Stimulated activated CD8-positive, alpha-beta memory T cell treated with anti-CD3 and anti-CD28 coated beads, Interleukin-15, amount 100 ng/mL, for 24 hours (primary cell): ENCODE measurements around the gene PIN1.
"Not testable (repeated sequence)": the region's sequence is repeated elsewhere in the genome, so short reads cannot be mapped to it uniquely, and the experiment has no call there.

ENCODE experiments used
- DNase-seq: peaks from one replicate; pipeline ENCODE4 v3.0.0-alpha.2; 2020; ENCODE audit warnings: low read depth

Gene PIN1

DNA sequence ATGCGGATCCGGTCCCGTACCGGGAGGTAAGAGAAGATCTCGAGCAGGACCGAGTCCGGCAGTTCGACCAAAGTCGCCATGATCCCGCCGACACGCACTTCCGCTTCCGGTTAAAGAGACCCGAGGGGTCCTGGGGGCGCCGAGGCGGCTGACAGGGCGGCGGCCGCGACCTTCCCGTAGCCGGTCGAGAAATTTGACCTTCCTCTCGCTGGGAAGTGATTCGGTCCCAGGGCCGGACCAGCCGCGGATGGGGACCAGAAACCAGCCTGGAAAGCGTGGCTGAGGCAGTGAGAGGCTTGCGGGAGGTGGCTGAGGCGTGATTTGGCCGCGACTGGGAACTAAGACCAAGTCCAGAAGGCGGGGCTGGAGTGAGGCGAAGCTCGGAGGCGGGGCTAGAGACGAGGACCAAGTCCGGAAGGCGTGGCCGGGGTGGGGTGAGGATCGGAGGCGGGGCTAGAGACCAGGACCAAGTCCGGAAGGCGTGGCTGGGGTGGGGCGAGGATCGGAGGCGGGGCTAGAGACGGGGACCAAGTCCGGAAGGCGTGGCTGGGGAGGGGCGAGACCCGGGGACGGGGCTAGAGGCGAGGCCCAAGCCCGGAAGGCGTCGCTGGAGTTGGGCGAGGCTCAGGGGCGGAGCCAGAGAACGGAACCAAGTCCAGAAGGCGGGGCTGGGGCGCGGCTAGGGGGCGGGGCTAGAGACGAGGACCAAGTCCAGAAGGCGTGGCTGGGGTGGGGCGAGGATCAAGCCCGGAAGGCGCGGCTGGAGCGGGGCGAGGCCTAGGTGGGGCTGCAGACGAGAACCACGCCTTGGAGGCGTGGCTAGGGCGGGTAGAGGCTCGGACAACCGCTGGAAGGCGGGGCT lies 16.2 kb upstream of the PIN1 start, which contains the start of gene FBXL12:
Gene FBXL12 (minus strand): TSS at position 346 of the 862 bp plus-strand sequence. CDS start 266 bp downstream, at position 80.
- peak; percentile 100 for DNase-seq

DNA sequence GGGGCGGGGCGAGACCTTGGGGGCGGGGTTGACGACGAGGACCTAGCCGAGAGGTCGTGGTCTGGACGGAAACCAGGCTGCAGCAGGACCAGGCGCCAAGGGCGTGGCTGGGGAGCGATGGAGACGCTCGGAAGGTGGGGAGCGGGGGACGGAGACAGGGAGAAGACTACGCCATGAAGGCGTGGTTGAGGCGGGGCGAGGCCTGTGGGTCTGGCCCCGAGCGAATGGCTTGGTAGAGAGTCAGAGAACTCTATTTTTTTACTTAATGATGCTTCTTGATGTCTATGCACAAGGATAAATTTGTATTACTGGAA lies 15.6 kb upstream of the PIN1 start:
- no peak for DNase-seq

DNA sequence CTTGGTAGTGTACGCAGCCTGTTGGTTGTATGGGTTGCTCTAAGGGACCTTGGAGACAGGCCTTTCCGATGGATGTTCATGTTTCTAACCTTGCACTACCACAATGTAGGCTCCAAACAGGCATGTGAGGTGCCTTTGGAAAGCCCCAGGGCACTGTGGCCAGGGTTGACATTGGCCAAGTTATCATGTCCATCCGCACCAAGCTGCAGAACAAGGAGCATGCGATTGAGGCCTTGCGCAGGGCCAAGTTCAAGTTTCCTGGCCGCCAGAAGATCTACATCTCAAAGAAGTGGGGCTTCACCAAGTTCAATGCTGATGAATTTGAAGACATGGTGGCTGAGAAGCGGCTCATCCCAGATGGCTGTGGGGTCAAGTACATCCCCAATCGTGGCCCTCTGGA lies 15.1 kb upstream of the PIN1 start:
- DNase-seq, result not testable (repeated sequence)

DNA sequence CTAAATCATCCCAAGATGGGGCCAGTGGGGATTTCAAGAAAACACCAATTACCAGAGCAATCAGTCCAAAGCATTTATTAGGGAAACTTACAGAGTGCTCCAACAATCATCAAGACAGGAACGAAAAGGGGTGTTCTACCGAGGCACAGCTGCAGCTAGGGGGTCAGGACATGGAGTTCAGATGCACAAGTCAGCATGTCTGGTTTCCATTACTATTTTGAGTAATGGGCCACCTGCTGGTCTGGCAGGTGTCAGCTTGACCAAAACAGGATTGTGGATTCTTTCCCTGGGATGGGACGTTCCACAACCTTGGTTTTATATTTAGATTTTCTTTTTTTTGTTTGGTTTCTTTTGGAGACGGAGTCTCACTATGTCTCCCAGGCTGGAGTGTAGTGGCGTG lies 11.3 kb upstream of the PIN1 start:
- no peak for DNase-seq

DNA sequence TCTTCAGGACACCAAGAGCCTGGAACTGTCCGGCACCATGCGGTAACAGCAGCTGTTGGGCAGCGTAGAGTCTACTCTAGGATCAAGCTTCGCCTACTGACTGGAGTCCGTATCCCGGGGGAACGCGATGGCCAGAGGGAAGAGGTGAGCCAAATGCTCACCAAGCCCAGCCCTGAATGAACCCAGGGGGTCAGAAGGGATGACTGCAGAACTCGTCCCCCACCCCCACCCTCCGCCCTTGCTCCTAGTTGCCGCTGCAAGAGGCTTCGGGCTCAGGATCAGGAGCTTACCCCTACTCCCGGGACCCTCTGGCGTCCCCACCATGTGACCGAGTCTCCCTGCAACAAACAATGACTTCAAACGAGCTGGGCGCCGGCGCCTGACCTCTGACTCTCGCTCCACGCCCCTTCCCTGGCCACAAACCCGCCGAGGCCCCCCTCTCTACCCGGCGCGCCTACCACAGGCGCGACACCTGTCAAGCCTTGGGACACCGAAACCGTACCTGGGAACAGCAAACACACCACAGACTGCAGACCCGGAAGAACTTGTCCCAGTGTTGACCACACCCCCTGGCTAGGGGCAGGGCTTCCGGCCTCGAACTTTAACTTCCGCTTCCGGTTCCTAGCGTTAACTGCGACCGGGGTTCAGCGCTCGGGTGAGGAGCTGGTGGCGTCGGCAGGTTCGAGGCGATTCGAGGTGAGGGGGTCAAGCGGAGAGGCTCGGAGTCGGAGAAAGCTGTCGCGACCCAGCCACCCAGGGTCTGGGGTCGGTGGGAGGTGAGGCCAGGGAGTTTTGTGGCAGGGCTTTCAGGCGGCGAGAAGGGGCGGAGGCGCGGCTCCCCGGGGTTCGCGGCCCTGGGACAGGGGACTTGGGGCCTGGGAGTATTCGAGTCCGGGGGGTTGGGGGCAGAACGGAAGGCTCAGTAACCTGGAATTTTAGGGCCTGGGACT lies 7.6 kb upstream of the PIN1 start, which contains the start of gene UBL5:
Gene UBL5 (plus strand): TSS at position 630 of the 950 bp plus-strand sequence. CDS start 420 bp downstream, outside the sequence.
- DNase-seq, result peak; percentile 66

DNA sequence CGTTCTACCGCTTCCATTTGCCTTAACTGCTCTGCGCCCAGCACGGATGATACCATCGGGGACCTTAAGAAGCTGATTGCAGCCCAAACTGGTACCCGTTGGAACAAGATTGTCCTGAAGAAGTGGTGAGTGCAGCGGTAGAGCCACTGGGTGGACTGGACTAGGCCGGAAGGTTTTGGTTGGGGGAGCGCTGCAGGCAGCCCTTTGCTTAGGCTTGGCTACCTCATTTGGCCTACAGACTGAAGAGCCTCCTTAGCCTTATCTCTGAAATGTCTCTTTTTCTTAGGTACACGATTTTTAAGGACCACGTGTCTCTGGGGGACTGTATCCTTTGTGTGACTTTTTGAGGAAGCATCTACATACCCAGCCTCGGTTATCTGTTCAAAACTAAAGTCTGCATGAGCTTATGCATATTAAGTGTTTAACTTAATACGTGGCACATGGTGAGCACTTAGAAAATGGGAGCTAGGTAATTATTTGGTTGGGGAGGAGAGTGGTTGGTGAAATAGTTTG lies 6.5 kb upstream of the PIN1 start:
- no peak for DNase-seq

DNA sequence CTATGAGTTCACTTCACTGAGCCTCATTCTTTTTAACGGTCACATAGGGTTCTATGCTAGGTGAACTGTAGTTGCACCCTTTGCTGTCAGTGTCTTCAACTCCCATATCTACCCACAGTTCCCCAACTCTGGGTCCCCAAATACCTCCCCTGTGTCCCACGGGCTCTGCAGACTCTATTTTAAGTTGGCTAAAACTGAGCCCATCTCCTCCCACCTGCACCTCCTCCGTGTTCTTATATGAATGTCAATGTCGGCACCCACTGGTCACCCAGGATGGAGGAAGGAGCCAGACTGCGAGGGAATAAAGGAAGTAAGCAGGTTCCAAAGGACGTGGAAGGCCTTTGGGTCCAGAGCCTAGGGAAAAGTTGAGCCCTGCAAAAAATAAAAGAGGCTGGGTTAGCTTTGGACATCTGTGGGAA lies 802 bp upstream of the PIN1 start:
- no peak for DNase-seq

DNA sequence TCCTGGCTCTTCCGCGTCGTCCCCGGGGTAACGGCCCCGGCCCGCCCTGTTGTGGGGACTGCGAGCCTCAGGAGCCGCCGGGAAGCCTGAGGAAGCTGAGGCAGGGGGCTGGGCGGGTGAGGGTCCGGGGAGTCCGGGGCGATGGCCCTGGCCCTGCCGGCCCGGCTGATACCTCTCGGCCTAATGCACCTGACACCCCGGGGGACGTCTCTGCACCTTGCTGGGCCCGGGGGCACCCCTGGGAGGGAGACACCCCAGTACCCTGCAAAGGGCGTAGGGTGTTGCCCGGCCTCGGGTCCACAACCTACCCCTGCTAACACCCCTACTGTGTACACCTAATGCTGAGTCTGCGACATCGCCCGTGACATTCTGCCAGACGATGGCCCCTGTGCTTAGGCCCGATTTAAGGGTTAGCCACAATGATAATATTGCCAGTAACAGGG lies 410 bp downstream of the PIN1 start:
- no peak for DNase-seq

DNA sequence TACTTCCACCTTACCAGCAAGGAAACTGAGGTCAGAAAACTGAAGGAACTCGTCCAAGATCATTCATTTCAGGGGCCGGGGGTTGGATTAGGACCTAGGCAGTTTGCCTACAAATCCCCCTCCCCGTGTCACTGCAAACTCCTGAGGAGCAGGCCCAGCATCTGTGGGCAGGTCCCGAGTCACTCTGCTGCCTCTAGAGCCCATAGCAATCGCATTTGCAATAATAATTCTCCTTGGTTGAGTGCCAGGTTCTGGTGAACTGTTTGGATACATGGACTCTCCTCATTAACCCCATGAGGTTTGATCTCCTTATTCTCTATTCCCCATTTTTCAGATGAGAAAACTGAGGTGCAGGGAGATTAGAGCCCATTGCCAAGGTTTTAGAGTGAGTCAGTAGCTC lies 903 bp downstream of the PIN1 start:
- DNase-seq, result no peak

DNA sequence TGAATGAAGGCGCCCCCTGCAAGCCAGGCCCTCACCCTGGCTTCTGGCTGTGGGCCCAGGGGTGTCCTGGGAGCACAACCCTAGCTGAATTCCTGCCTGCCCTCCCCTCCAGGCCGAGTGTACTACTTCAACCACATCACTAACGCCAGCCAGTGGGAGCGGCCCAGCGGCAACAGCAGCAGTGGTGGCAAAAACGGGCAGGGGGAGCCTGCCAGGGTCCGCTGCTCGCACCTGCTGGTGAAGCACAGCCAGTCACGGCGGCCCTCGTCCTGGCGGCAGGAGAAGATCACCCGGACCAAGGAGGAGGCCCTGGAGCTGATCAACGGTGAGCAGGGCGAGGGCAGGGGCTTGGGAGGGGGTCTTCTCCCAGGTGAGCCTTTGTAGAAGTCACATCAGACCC lies 3.2 kb downstream of the PIN1 start:
- DNase-seq, result no peak

DNA sequence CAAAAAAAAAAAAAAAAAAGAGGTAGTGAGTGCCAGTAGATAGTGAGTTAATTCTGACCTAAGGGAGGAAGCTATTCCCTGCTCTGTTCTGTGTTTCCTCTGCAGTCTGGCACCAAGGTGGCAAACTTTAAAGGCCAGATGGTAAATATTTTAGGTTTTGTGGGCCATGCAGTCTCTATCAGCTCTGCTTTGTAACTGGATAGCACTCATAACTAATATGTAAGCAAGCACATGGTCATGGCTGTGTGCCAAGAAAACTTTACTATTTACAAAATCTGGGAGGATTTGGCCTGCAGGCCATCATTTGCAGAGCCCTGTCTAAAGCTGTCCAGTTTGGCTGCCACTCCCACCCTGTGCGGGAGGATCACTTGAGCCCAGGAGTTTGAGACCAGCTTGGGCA lies 4.3 kb downstream of the PIN1 start:
- no peak for DNase-seq

DNA sequence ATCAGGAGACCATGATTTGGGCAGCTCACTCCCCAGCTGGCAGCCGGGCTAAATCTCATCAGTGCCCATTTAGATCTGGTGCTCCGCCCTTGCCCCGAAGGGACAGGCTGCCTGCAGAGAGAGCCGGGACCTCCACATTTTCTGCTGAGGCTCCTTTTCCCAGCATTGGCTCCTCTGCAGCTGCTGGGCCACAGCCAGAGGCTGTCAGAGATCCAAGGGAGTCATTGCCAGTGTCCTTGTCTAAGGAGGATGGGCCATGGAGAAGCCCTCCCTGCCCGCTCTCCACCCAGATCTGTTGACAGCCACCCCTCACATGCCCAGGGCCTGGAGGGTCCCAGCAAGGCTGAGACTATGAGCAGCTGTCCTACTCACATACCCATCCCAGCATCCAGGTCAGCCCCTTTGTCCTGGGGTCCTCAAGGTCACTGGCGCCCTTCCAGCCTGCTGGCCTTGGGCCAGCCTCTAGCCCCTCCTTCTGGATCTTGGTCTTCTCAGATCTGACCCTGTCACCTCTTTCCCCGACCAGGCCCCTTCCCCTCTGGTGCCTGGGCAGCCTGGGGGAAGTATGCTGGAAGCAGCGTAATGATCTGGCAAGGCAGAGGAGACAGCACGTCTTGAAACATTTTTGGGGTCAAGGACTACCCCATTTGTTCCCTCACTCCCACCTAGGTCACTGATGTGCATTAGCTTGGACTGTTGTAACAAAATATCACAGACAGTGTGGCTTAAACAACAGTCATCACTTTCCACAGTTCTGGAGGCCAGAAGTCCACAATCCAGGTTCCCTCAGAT lies 7.9 kb downstream of the PIN1 start:
- DNase-seq, result no peak

DNA sequence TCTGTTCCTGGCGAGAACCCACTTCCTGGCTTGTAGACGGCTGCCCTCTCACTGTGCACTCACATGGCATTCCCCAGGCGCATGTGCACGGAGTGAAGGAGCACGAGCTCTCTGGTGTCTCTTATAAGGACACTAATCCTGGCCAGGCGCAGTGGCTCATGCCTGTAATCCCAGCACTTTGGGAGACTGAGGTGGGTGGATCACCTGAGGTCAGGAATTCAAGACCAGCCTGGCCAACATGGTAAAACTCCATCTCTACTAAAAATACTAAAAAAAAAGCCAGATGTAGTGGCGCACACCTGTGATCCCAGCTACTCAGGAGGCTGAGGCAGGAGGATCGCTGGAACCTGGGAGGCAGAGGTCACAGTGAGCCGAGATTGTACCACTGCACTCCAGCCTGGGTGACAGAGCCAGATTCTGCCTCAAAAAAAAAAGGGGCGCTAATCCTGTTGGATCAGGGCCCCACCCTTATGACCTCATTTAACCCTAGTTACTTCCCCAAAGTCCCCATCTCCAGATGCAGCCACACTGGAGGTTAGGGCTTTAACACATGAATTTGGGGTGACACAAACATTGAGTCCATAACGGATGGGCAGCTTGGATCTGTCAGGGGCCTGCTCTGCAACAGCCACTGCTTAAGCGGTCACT lies 8.6 kb downstream of the PIN1 start:
- DNase-seq, result not testable (repeated sequence)

DNA sequence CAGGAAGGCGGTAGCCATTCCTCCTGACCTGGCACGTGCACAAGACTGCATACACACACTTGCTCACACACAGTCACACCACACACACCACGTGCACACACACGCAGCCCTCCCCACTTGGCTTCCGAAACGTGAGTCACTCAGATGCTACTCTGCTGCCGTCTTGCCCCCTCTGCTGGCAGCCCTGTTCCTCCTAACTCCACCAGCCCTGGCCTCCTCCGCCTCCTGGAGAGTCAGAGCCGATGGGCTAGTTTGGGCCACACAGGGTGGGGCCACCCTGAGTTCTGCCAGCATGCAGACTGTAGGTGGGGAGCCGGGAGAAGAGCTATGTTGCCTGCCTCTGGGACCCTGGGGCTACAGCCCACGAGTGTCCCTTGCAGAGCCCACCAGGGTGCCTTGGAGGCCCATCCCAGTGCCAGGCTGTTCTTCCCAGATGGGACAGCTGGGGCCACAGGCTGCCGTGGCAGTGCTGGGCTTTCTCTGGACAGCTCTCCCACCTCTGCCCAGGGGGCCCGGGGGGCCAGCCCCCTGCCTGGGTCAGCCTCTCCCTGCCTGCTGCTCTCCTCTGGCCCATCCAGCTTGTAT lies 12.1 kb downstream of the PIN1 start:
- no peak for DNase-seq

DNA sequence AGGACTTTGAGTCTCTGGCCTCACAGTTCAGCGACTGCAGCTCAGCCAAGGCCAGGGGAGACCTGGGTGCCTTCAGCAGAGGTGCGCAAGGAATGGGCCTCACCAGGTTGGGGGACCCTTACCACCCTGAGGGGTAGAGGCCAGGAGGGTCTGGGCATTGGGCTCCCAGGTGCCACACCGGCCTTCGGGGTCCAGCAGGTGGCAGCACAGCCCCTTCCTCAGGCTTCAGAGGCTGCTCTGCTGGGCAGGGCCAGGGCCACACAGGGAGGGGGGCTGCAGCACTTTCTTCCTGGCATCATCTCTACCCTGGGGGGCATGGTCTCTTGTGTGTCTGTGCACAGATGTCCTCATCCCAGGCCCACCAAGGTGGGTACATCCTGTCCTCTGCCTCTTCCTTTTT lies 12.9 kb downstream of the PIN1 start:
- DNase-seq, result no peak

DNA sequence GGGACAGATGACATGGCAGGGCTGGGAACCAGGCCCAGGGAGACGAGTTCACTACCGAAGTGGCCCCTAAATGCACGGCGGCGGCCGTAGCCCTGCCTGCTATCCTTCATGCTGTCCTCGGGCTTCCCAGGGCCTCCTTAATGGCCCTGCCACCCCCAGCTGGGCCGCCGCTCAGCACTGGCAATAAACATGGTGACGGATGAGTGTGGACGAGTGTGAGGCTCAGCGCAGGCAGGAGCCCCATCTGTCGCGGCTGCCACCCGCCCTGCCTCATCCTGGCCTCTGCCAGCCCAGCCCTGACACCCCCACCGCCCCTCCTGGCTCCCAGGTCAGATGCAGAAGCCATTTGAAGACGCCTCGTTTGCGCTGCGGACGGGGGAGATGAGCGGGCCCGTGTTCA lies 13.6 kb downstream of the PIN1 start:
- DNase-seq, result no peak

DNA sequence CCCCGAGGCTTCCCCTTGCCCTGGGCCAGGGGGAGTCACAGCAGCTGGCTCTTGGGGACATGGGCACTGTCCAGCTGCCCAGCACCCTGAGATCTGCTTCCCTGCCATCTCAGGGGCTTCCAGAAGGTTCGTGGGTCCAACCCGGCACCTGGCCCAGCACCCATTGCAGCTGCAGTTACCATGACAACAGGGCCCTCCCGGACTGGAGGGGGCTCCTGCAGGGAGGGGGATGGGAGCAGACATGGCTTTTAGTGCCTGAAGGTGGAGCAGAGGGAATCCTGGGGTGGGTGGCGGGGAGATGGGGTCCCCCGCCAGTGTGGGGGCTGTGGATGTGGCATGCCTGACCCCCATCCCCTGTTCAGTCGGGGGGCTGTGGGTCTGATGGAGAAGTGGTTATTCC lies 14.7 kb downstream of the PIN1 start:
- DNase-seq, result no peak

DNA sequence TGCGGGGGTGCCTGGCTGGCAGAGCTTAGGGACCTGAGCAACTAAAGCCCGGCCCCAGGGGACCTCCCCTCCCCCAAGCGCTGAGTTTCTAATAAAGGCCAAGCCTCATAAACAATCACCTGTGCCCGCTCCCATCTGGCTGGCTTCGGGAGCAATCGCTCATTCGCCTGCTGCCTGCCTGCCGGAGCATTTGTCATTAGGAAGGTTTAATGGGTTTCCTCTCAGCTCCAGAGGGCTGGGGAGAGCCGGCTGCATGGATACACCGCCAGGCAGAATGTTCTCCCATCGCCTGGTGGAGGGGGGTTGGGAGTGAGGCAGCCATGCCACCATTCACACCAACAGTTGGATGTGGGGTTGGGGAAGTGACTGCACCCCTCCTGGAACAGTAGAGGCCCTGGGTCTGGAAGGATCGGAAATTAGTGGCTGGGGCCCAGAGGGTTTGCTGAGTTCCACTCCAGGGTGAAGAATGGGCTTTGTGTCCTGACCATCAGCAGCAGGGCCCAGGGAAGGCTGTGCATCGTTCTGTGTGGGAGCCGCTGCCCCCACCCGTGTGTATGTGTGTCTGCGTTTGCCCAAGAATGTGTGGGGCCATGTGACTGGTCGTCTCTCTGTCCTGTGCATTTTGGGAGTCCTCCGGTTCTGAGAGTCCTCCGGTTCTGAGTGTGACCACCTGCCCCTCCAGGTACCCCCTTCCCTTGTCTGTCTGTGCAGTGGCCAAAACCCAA lies 15.3 kb downstream of the PIN1 start:
- DNase-seq, result no peak

DNA sequence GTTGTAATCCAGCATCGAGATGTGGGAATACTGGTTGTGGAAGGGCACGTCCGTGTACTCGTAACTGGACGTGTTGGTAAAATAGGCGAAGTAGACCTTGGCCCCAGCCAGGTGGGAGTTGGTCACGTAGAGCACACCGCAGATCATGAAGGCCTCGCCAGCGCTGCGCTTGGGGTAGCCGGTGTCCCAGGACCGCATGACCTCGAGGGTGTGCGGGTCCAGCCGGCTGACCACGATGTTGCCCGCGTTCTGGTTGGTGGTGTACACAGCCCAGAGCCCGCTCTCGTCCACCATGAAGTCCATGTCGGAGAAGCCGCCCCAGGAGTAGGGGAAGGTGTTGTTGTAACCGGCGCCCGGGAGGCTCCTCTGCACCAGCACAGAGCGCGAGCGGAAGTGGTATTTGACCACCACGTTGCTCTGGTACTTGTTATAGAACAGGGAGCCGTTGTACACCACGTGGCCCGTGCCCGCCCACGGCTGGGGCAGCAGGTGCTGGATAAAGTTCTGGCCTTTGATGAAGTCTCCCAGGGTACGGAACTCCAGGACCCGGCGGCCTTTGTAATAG lies 19.2 kb downstream of the PIN1 start:
- DNase-seq, result no peak

DNA sequence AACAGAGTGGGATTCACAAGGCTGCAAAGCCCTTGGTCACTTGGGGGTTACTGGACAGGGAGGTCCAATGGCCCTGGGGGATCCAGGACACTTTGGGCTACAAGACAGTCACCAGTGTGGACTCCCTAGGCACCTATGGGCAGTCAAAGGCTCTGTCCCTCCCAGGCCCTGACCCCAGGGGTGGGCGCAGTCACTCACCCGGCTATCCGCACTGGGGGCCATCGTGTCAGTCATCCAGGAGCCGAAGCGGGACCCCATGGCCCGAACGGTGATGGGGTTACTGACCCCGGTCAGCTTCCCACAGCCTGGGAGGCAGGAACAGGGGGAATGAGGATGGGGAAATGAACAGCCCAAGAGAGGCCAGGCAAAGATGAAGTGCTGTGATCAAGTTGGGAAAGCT lies 21.5 kb downstream of the PIN1 start:
- no peak for DNase-seq
